ENCODE measurements around the gene FAM156A.
"Not testable (repeated sequence)": the region's sequence is repeated elsewhere in the genome, so short reads cannot be mapped to it uniquely, and the experiment has no call there.

FAM156A gene

DNA sequence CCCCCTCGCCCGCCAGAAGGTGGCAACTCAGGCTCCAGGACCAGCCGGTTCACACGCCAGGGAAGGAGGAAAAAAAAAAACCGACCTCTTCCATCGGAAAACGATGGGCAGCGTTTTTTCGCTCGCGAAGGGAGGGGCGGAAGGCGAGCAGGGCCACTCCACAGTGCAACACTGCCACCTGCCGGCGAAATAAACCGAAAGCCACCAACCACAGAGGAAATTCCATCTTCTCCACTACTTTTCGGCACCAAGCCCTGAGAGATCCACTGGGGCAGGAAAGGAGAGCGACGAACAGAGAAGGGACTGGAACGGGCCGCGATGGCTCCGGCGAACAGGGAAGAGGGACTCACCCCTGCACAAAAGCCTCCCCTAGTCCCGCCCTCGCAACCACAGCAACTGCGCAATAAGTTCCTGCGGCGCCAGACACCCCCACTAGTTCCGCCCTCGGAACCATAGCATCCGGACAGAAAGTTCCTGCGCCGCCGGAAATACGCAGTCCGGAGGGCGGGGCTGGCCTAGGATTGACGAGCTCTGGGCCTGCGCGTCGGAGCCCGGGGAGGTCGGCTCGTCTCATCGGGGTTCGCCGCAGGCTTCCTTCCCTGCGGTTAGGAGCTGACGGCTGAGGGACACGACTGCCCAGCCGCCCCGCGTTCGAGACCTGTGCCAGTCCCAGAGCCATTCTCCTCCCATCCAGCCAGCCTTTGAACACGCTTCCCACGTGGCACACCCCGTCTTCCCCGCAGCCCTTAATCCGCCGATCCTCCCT is 23.4 kb downstream of the FAM156A start:
- Histone ChIP-seq H2AFZ (ENCODE audit: low read depth, low read length) (peak overlapping the region; percentile 99), H3K79me2 (ENCODE audit: insufficient read depth, low read length) (no peaks in the 10 kb centered on the region), H3K4me2 (ENCODE audit: insufficient read depth, low read length) (peak overlapping the region; percentile 76), H3K27me3 (ENCODE audit: insufficient read depth, low read length, poor library complexity) (no peaks in the 10 kb centered on the region), H3K27ac (ENCODE audit: low read length) (peak overlapping the region; percentile 98), H4K20me1 (ENCODE audit: insufficient read depth, low read length) (no peaks in the 10 kb centered on the region), H3K36me3 (ENCODE audit: insufficient read depth, low read length) (no peaks in the 10 kb centered on the region), H3K4me3 (ENCODE audit: low read depth in 1 of 2, low read length in 2 of 2) (peak overlapping the region; percentile 40 to 88; a peak in 3 of 4 replicates), H3K9me3 (ENCODE audit: insufficient read depth, low read length, severe bottlenecking) (no peaks in the 10 kb centered on the region), H3K4me1 (ENCODE audit: insufficient read depth, low read length) (peaks cover 11% of the 10 kb centered on the region), H3K9ac (ENCODE audit: low read depth, low read length) (peak overlapping the region; percentile 81)
- peak; percentile 92 for DNase-seq
- peak; percentile 95 for ATAC-seq (ENCODE audit: insufficient read depth, low read depth)
- no peak for TF ChIP-seq EZH2 (IDR thresholded peaks at IDR 0.05; ENCODE audit: borderline replicate concordance, low read depth, low read length, severe bottlenecking)
- TF ChIP-seq, protein P1, sequence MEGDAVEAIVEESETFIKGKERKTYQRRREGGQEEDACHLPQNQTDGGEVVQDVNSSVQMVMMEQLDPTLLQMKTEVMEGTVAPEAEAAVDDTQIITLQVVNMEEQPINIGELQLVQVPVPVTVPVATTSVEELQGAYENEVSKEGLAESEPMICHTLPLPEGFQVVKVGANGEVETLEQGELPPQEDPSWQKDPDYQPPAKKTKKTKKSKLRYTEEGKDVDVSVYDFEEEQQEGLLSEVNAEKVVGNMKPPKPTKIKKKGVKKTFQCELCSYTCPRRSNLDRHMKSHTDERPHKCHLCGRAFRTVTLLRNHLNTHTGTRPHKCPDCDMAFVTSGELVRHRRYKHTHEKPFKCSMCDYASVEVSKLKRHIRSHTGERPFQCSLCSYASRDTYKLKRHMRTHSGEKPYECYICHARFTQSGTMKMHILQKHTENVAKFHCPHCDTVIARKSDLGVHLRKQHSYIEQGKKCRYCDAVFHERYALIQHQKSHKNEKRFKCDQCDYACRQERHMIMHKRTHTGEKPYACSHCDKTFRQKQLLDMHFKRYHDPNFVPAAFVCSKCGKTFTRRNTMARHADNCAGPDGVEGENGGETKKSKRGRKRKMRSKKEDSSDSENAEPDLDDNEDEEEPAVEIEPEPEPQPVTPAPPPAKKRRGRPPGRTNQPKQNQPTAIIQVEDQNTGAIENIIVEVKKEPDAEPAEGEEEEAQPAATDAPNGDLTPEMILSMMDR (IDR thresholded peaks at IDR 0.05; ENCODE audit: borderline replicate concordance, extremely low read depth, low read length, poor library complexity, severe bottlenecking), result peak; percentile 87

GRCh38 chrX:52933976-52934703 is 24.2 kb downstream of the FAM156A start:
- Histone ChIP-seq H3K27ac (ENCODE audit: low read length) (peak overlapping the region; percentile 98), H2AFZ (ENCODE audit: low read depth, low read length) (peak overlapping the region; percentile 63), H4K20me1 (ENCODE audit: insufficient read depth, low read length) (no peaks in the 10 kb centered on the region), H3K9ac (ENCODE audit: low read depth, low read length) (peak overlapping the region; percentile 81), H3K27me3 (ENCODE audit: insufficient read depth, low read length, poor library complexity) (no peaks in the 10 kb centered on the region), H3K9me3 (ENCODE audit: insufficient read depth, low read length, severe bottlenecking) (no peaks in the 10 kb centered on the region), H3K4me1 (ENCODE audit: insufficient read depth, low read length) (peaks cover 11% of the 10 kb centered on the region), H3K79me2 (ENCODE audit: insufficient read depth, low read length) (no peaks in the 10 kb centered on the region), H3K36me3 (ENCODE audit: insufficient read depth, low read length) (no peaks in the 10 kb centered on the region), H3K4me2 (ENCODE audit: insufficient read depth, low read length) (peak overlapping the region; percentile 76), H3K4me3 (ENCODE audit: low read depth in 1 of 2, low read length in 2 of 2) (peak overlapping the region; percentile 40 to 88; a peak in 3 of 4 replicates)
- no peak for TF ChIP-seq EZH2 (IDR thresholded peaks at IDR 0.05; ENCODE audit: borderline replicate concordance, low read depth, low read length, severe bottlenecking)
- TF ChIP-seq, protein P1 (IDR thresholded peaks at IDR 0.05; ENCODE audit: borderline replicate concordance, extremely low read depth, low read length, poor library complexity, severe bottlenecking), result no peak
- ATAC-seq (ENCODE audit: insufficient read depth, low read depth) (no peak), DNase-seq (no peak)

GRCh38 chrX:52933213-52933612 is 25.1 kb downstream of the FAM156A start:
- Histone ChIP-seq H3K9ac (ENCODE audit: low read depth, low read length) (no peak overlapping the region), H3K27ac (ENCODE audit: low read length) (no peak overlapping the region), H3K4me1 (ENCODE audit: insufficient read depth, low read length) (peaks cover 11% of the 10 kb centered on the region), H3K79me2 (ENCODE audit: insufficient read depth, low read length) (no peaks in the 10 kb centered on the region), H3K9me3 (ENCODE audit: insufficient read depth, low read length, severe bottlenecking) (no peaks in the 10 kb centered on the region), H4K20me1 (ENCODE audit: insufficient read depth, low read length) (no peaks in the 10 kb centered on the region), H3K36me3 (ENCODE audit: insufficient read depth, low read length) (no peaks in the 10 kb centered on the region), H3K27me3 (ENCODE audit: insufficient read depth, low read length, poor library complexity) (no peaks in the 10 kb centered on the region), H3K4me2 (ENCODE audit: insufficient read depth, low read length) (no peak overlapping the region), H3K4me3 (ENCODE audit: low read depth in 1 of 2, low read length in 2 of 2) (no peak overlapping the region), H2AFZ (ENCODE audit: low read depth, low read length) (no peak overlapping the region)
- ATAC-seq (ENCODE audit: insufficient read depth, low read depth) (no peak), DNase-seq (no peak)
- TF ChIP-seq, protein P1 (IDR thresholded peaks at IDR 0.05; ENCODE audit: borderline replicate concordance, extremely low read depth, low read length, poor library complexity, severe bottlenecking), result no peak
- no peak for TF ChIP-seq EZH2 (IDR thresholded peaks at IDR 0.05; ENCODE audit: borderline replicate concordance, low read depth, low read length, severe bottlenecking)

DNA sequence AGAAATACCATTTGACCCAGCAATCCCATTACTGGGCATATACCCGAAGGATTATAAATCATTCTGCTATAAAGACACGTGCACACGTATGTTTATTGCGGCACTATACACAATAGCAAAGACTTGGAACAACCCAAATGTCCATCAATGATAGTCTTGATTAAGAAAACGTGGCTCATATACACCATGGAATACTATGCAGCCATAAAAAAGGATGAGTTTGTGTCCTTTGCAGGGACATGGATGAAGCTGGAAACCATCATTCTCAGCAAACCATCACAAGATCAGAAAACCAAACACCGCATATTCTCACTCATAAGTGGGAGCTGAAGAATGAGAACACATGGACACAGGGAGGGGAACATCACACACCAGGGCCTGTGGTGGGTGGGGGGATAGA is 28.1 kb downstream of the FAM156A start:
- not testable (repeated sequence) for H3K4me2 ChIP-seq (ENCODE audit: insufficient read depth, low read length); H2AFZ ChIP-seq (ENCODE audit: low read depth, low read length); DNase-seq; H3K9me3 ChIP-seq (ENCODE audit: insufficient read depth, low read length, severe bottlenecking); H4K20me1 ChIP-seq (ENCODE audit: insufficient read depth, low read length); H3K36me3 ChIP-seq (ENCODE audit: insufficient read depth, low read length); H3K79me2 ChIP-seq (ENCODE audit: insufficient read depth, low read length); ATAC-seq (ENCODE audit: insufficient read depth, low read depth); H3K9ac ChIP-seq (ENCODE audit: low read depth, low read length); H3K4me1 ChIP-seq (ENCODE audit: insufficient read depth, low read length); H3K4me3 ChIP-seq (ENCODE audit: low read depth in 1 of 2, low read length in 2 of 2); H3K27me3 ChIP-seq (ENCODE audit: insufficient read depth, low read length, poor library complexity); H3K27ac ChIP-seq (ENCODE audit: low read length)
